K562 (cell line): Measurements from ENCODE around the gene HS2ST1. TPM values are rescaled to one million over a fixed set of nuclear protein-coding genes. Genes with fewer than 3 reads are reported as not detected.
A peak's percentile ranks its signal among the peaks of the same experiment; 100 is the strongest.

ENCODE experiments used
- AFF1 ChIP-seq, 2 experiments: fragments of 450-650 bp; IDR thresholded peaks; 2 replicates each; pipeline ENCODE4 v1.6.1; 2018; ENCODE audit warnings: mild to moderate bottlenecking in 2 of 2, low read depth in 1 of 2; ENCODE audit not compliant: partially characterized antibody in 2 of 2
- E2F1 ChIP-seq: sonication (generic); formaldehyde crosslinking; IDR thresholded peaks from 2 replicates; pipeline ENCODE4 v1.8.1; 2023; ENCODE audit warnings: mild to moderate bottlenecking, missing genetic modification reagents, moderate library complexity
- FOSL1 ChIP-seq: fragments of 200-800 bp; sonication (Bioruptor generic); conservative IDR thresholded peaks from 2 replicates; pipeline ENCODE4 v1.6.1; 2016; ENCODE audit warnings: missing genetic modification characterization, missing compliant biosample characterization
- FOXA1 ChIP-seq: fragments of 450-650 bp; IDR thresholded peaks from 2 replicates; pipeline ENCODE4 v1.6.1; 2016; ENCODE audit warnings: mild to moderate bottlenecking, borderline replicate concordance
- ILK ChIP-seq: fragments of 450-650 bp; IDR thresholded peaks from 2 replicates; pipeline ENCODE4 v1.6.1; 2016; ENCODE audit warnings: missing genetic modification characterization, low read depth, mild to moderate bottlenecking, missing compliant biosample characterization, moderate library complexity, borderline replicate concordance
- LARP7 ChIP-seq: fragments of 450-650 bp; IDR thresholded peaks from 2 replicates; pipeline ENCODE4 v1.6.1; 2016
- NCOA6 ChIP-seq: fragments of 450-650 bp; IDR thresholded peaks from 2 replicates; pipeline ENCODE4 v1.6.1; 2017; ENCODE audit warnings: mild to moderate bottlenecking
- NFATC3 ChIP-seq: fragments of 450-650 bp; IDR thresholded peaks from 2 replicates; pipeline ENCODE4 v1.6.1; 2017; ENCODE audit warnings: mild to moderate bottlenecking
- OTX1 ChIP-seq: fragments of 450-650 bp; formaldehyde crosslinking; IDR thresholded peaks from 2 replicates; pipeline ENCODE4 v1.4.0; 2022; ENCODE audit warnings: mild to moderate bottlenecking
- PBX2 ChIP-seq, 2 experiments: IDR thresholded peaks in 1 of 2; conservative IDR thresholded peaks in 1 of 2; 2 replicates each; pipeline ENCODE4 v1.6.1; 2016; ENCODE audit warnings: low read depth in 2 of 2, mild to moderate bottlenecking in 1 of 2, missing compliant biosample characterization in 1 of 2, missing genetic modification characterization in 1 of 2, moderate library complexity in 1 of 2
- RNF2 ChIP-seq: sonication (generic); IDR thresholded peaks from 2 replicates; pipeline ENCODE4 v1.6.1; 2016
- RREB1 ChIP-seq: fragments of 250-450 bp; sonication (Bioruptor Pico); IDR thresholded peaks from 2 replicates; pipeline ENCODE4 v1.4.0; 2020
- SREBF1 ChIP-seq: fragments of 150-350 bp; IDR thresholded peaks from 2 replicates; pipeline ENCODE4 v1.6.1; 2014; ENCODE audit warnings: antibody characterized with exemption, low read depth, low read length, borderline replicate concordance
- ZNF184 ChIP-seq: sonication (generic); formaldehyde crosslinking; IDR thresholded peaks from 2 replicates; pipeline ENCODE4 v1.5.0; 2020; ENCODE audit warnings: missing genetic modification reagents
- ZNF232 ChIP-seq: sonication (generic); formaldehyde crosslinking; IDR thresholded peaks from 2 replicates; pipeline ENCODE4 v1.8.0; 2022; ENCODE audit warnings: mild to moderate bottlenecking, missing genetic modification reagents
- ZNF431 ChIP-seq: sonication (generic); formaldehyde crosslinking; IDR thresholded peaks from 2 replicates; pipeline ENCODE4 v1.8.0; 2022; ENCODE audit warnings: mild to moderate bottlenecking, missing genetic modification reagents
- polyA plus RNA-seq, 8 experiments: library from polyadenylated mRNA; depleted of rRNA in 4 of 8; stranded (reverse) in 5 of 8; unstranded in 3 of 8; fragments of >200 nt; fragmentation: Nextera tagmentation in 2 of 8; fragmentation: Illumina TruSeq in 1 of 8; extraction: Ambion mirVana in 2 of 8; extraction: Trizol in 1 of 8; gene quantifications; 2 replicates each; pipeline versions ENCODE4 v1.2.1 to v1.2.3, GENCODE V29; 2011 to 2014; ENCODE audit warnings: inconsistent platforms in 1 of 8, missing spikeins in 1 of 8
- total RNA-seq, 7 experiments: library from RNA; depleted of rRNA in 6 of 7; stranded (reverse); fragments of >200 nt in 6 of 7; fragmentation: Illumina TruSeq in 2 of 7; extraction: Trizol in 2 of 7; gene quantifications; 2 replicates each; pipeline versions ENCODE4 v1.2.1 to v1.2.3, GENCODE V29; 2011 to 2021; ENCODE audit warnings: low replicate concordance in 1 of 7

Gene HS2ST1
- total and polyA plus RNA-seq, 9 of the 15 experiments (the other 6 are each of a cell fraction or from before 2014, with no cell fraction given), result 7.7 to 43.3 (median 25.8) TPM

GRCh38 chr1:86939406-86939805 is 25.0 kb downstream of the HS2ST1 start (continued):
- TF ChIP-seq E2F1 (CRISPR knock-in tag), result no peak
- TF ChIP-seq PBX2 (CRISPR knock-in tag; IDR thresholded peaks at IDR 0.05; ENCODE audit: low read depth), result peak; percentile 77
- TF ChIP-seq PBX2 (tag; conservative IDR thresholded peaks at IDR 0.05; ENCODE audit: low read depth), result peak; percentile 93
- no peak for TF ChIP-seq RNF2
- TF ChIP-seq FOXA1, result no peak
- TF ChIP-seq ZNF232 (CRISPR knock-in tag), result no peak
- no peak for TF ChIP-seq ZNF431 (CRISPR knock-in tag)
- TF ChIP-seq NFATC3, result no peak
- TF ChIP-seq SREBF1, result no peak
- TF ChIP-seq FOSL1 (tag), result no peak
- no peak for TF ChIP-seq AFF1 (IDR thresholded peaks at IDR 0.05; ENCODE audit: low read depth in 1 of 2, partially characterized antibody in 2 of 2)
- no peak for TF ChIP-seq RREB1
- TF ChIP-seq ZNF184, result no peak
- no peak for TF ChIP-seq NCOA6
- TF ChIP-seq LARP7, result no peak
- no peak for TF ChIP-seq OTX1 (CRISPR knock-in tag)
- TF ChIP-seq ILK, result no peak
